Loucy (cell line): ENCODE data around the gene CCDC167.

Source experiments
- CTCF ChIP-seq: fragments of 200-600 bp; sonication (generic); conservative IDR thresholded peaks from 2 replicates; pipeline ENCODE4 v1.5.1; 2014; ENCODE audit warnings: mild to moderate bottlenecking, antibody characterized with exemption, low read length
- EZH2phosphoT487 ChIP-seq: fragments of 200-600 bp; IDR thresholded peaks from 2 replicates; pipeline ENCODE4 v1.6.1; 2018; ENCODE audit warnings: antibody characterized with exemption, mild to moderate bottlenecking, moderate library complexity, borderline replicate concordance

GRCh38 chr6:37477191-37477590, 22.5 kb downstream of the CCDC167 start:
- TF ChIP-seq CTCF (no peak), EZH2phosphoT487 (no peak)
